DMS53 (cell line): ENCODE results near the gene ALG9.
"Not testable (repeated sequence)": the region's sequence is repeated elsewhere in the genome, so short reads cannot be mapped to it uniquely, and the experiment has no call there.

ENCODE experiments used
- DNase-seq: peaks from one replicate; lab custom pipeline; 2025; lab: John Stamatoyannopoulos, UW

The ALG9 gene

GRCh38 chr11:111793863-111794262, 77.5 kb downstream of the ALG9 start:
- no peak for DNase-seq

DNA sequence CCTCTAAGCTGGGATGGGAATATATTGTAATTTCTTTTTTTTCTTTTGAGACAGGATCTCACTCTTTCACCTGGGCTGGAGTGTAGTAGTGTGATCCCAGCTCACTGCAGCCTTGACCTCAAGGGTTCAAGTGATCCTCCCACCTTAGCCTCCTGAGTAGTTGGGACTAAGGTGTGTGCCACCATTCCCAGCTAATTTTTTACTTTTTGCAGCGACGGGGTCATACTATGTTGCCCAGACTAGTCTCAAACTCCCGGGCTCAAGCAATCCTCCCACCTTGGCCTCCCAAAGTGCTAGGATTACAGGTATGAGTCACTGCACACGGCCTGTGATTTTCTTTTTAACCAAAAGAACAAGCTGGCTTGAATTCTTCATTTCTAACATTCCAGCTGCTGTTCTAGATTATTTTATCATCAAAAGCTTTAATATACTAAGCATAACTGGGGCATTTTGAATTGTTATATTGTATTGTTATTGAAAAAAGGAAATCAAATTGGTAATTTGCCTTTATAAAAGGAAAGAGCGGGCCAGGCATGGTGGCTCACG, 78.4 kb downstream of the ALG9 start:
- DNase-seq: no peak

DNA sequence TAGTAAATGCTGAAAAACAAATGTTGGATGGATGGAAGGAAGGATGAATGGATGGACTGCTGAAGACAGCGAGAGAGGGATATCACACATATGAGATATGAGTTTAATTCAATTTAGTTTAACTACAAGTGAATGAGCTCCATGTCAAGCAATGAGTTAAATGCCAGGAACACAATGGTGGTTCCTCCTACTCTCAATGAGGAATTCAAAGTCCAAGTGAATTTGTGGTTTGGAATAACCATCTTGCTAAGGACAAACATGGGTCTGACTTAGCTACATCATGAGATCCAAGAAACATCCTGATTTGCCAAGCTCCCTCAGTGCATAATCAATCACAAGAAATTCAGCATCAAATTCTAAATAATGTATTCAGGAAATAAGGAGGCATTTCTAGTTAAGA, 79.1 kb downstream of the ALG9 start:
- no peak for DNase-seq

DNA sequence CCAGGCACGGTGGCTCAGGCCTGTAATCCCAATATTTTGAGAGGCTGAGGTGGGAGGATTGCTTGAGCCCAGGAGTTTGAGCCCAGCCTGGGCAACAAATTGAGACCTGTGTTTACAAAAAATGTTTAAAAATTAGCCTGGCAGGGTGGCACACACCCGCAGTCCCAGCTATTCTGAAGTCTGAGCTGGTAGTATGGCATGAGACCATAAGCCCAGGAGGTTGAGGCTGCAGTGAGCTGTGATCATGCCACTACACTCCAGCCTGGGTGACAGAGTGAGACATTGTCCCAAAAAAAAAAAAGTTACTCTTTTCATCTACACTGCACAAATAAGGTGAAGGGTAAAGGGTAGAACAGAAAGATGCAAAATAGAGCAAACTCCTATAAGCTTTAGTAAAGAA, 82.9 kb downstream of the ALG9 start:
- no peak for DNase-seq

DNA sequence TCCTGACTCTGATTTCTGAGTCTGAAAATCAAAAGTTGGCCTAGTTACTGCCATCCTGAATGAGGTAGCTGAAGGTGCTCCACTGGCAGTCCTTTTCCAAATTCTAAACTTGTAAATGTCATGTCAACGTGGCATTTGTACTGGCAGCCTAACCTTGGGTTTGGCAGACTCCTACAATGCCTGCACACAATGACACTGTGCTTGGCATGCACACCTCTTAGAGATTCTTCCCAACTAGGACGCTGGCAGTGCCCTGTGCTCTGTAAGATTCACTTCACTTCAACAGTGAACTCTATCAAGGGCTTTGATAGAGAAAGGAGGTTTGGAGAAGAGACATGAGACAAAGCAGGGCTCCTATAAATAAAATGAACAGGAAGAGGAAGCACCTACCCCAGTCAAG, 83.3 kb downstream of the ALG9 start:
- DNase-seq: no peak

GRCh38 chr11:111785886-111786412, 85.4 kb downstream of the ALG9 start:
- no peak for DNase-seq

- DNase-seq: no peak
Observed at GRCh38 chr11:111785076-111785475, 86.3 kb downstream of the ALG9 start.

GRCh38 chr11:111784311-111784710, 87.1 kb downstream of the ALG9 start:
- not testable (repeated sequence) for DNase-seq

DNA sequence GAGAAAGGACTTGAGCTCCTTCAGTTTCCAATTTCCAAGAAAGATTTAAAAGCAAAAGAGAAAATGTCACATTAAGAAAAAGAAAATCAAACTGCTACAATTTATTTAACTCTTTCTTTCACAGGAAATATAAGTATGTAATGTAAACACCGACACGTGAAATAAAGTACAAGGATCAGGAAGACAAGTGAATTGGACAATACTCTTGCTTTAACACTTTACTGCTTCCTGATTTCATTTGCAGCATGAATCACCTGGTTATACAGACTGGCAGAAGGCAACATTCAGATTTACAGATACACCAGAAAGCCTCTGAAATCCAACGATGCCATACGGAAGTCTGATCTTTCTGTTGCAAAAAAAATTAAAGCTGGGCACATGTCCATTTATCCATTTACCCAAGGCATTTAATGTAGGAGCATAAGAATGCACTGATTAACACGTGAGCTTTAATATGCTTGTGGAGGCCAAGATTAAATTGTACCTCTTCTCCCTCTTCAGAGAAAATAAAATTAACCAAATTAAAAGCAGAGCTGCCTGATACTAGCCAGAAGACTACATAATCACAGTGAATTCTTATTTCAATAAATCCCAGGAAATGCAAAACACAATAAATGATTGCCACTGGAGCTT, 89.2 kb downstream of the ALG9 start:
- DNase-seq: no peak

GRCh38 chr11:111779118-111779517, 92.3 kb downstream of the ALG9 start:
- DNase-seq: no peak

DNA sequence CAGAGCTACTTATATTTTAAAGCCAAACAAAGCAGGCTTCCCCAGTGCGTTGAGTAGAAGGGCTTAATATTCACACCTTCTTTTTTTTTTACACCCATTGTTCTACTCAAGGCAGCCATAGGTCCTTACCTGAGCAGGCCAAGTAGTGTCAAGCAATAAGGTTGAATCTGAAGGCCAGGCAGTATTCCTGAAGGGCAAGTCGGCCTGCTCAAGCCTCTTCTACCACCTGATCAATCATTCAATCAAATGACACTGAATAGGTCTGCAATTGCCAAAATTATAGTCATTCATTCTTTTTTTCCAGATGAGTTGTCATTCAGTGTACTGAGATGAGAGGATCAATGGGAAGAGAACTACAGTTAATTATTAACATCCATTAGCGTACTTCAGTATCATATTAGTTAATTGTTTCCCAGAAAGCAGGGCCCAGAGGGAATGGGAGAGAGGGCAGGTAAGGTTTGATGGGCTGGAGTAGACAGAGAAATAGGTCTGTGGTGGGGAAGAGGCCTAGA, 93.3 kb downstream of the ALG9 start:
- peak; percentile 66 for DNase-seq

- peak; percentile 82 for DNase-seq
Observed at GRCh38 chr11:111777094-111778046, 94.0 kb downstream of the ALG9 start.

DNA sequence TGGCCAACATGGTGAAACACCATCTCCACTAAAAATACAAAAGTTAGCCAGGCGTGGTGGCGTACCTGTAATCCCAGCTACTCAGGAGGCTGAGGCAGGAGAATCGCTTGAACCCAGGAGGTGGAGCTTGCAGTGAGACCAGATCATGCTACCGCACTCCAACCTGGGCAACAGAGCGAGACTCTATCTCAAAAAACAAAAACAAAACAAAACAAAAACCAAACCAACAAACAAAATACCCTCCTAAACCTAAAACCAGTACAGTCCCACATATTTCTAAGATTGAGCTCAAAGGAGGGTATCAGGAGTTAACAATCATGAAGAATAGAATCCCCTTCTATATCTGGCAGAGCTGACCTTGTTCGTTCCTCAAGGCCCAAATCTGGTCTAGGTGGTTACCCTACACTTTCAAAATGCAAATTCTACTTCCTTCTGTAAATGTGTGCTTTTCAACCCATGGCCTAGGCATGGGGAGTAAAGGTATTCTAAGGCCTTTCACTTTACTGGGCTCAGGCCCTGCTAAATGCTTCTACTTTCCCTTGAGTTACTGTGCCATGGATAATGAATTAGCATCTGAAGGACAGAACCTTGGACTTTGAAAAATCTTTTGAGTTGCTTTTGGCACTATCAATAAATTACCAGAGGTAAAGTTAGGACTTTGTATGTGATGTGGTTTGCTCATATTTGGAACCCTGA, 94.8 kb downstream of the ALG9 start:
- DNase-seq: no peak

DNA sequence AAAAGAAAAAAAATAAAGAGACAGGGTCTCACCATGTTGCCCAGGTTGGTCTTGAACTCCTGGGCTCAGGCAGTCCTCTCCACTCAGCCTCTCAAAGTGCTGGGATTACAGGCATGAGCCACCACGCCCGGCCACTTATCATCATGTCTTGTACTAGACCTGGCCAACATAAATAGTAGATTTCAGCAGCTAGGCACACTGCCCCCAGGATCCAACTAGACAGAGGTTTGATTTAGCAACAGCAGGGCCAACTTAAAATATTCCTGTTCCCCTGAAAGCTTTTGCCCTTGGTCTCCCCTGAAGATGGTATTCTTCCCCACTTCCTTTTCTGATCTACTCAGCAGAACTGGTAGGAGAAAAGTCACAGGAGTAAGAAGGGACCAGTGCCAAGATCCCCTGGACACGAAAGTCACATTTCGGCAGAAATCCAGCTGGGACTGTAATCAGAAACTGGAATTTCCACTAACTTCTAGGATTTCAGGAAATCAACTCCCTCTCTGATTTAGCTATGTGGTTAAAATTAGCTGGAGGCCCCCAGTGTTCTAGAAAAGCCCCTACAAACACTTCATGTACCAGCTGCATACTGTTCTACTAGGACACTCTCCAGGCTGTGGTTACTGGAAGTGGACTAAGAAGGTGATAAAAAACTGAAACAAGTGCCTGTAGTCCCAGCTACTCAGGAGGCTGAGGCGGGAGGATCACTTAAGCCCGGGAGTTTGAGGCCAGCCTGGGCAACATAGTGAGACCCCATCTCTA, 96.2 kb downstream of the ALG9 start:
- no peak for DNase-seq

DNA sequence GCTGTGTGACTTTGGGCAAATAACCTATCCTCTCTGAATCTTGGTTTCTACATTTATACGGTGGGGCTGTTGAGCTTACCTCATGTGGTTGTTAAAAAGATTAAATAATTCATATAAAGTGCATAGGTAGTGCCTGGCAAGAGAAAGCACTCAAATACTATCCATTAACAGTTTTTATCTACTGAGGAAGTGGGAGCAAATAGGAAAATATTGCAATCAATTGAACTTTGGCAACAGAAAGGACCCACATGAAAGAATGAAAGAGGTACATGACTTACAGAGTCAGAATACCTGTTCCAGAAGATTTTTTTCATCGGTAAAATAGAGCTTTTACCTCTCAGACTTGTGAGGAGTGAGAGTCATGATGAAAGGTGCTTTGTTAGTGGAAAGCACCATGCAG, 98.8 kb downstream of the ALG9 start:
- no peak for DNase-seq

GRCh38 chr11:111771205-111771604, 100.2 kb downstream of the ALG9 start:
- DNase-seq: not testable (repeated sequence)

GRCh38 chr11:111770581-111771134, 100.7 kb downstream of the ALG9 start:
- DNase-seq: no peak

- no peak for DNase-seq
Observed at GRCh38 chr11:111766834-111767142, 104.6 kb downstream of the ALG9 start.

DNA sequence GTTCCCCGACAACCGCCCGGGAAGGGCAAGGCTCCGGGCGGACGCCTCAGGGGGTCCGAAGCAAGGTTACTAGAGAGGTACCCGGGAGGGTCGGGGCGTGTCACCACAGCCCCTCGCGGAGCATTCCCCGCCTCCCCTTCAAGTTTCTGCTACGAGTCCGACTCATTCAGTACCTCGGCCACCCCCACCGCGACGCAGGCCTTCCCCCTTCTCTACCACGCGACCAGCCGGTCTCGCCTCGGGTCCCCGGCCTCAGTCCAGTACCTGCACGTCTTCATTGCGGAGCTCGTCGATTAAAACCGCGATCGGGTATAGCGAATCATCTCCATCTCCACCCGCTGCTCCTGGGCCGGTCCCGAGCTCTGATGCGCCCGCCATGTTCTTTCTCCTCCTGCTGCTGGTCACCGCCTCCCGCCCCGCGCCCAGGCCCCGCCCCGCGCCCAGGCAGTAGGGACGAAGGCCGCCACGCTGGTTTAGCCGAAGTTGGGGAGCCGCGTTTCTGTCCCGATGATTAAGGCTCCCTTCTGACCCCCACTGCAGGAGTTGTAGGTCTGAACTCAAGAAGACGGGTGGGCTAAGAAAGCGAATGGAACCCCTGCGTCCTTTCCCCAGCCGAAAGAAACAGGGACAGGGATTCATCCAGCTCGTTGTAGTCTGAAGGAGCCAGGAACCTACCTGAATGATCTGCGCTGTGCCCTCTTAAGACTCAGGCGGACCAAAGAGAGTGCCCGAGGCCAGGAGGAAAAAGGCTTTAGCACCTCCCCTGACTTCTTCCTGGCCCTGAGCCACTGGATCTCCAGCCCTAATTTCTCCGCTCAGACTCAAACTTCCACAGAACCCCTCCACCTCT, 105.2 kb downstream of the ALG9 start, which contains the start of gene PPP2R1B:
Gene PPP2R1B (minus strand): TSS at position 406 of the 850 bp plus-strand sequence. CDS start 28 bp downstream, at position 378.
- DNase-seq: peak; percentile 80
